ENCODE data around the gene FIBP.

DNA sequence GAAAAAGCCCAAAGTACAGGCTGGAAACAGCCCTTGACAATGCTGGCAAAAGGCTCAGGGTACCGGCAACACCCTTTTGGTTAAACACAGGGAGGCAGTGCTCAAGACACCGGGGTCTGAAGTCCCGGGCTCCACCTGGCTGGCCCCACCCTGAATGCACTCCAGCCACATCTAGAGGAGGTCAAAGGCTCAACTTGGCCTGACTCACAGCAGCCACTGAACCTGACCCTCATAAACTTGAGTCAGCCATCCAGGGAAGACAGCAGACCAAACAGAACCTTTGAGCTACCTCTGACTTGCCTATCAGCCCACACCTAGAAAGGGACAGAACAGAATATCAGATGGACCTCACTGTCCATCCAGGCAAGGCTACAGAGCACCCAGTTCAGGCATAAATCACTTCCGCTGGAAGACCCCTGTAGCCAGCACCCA lies 34.1 kb downstream of the FIBP start:
- no peak for TF ChIP-seq CTCF (IDR thresholded peaks at IDR 0.05)
- no peak for TF ChIP-seq ZFX (IDR thresholded peaks at IDR 0.05; ENCODE audit: borderline replicate concordance)
